ENCODE results near the gene EBF3.

Gene EBF3

GRCh38 chr10:129786216-129786615 is 177.9 kb downstream of the EBF3 start:
- no peak for DNase-seq

DNA sequence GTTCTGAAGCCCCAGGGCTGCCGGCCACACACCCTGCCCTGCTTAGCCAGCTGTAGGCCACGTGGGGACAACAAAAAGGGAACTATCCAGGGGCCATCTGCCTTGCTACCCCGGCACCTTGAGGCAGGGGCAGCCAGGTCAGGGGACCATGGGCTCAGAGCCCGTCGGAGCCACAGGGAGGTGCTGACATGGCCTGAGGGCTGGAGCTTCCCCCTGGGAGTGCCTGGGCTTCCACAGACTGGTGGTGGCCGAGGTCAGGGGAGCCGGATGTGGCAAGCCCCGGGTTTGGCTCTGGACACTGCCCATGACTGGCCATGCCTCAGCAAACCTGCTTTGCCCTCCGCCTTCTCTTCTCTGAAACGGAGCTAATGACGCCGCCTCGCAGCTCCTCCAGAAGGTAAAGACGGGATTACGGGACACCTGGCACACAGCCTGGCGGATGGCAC is 178.5 kb downstream of the EBF3 start:
- DNase-seq: no peak
